Vagina (tissue), 2 donors: Measurements from ENCODE around the gene PWWP2A. TPM values are rescaled to one million over a fixed set of nuclear protein-coding genes. Genes with fewer than 3 reads are reported as not detected.

Experiments
- DNase-seq, 2 donors: peaks; one replicate each; pipeline ENCODE4 v3.0.0-alpha.2; 2017; ENCODE audit errors: extremely low spot score in 2 of 2
- H3K27ac ChIP-seq: fragments of 200-600 bp; sonication (generic); one replicate; pipeline ENCODE4 v1.5.1; 2019
- H3K27me3 ChIP-seq: fragments of 200-600 bp; sonication (generic); one replicate; pipeline ENCODE4 v1.5.1; 2019
- H3K36me3 ChIP-seq, 2 donors: fragments of 200-600 bp; sonication (generic); one replicate each; pipeline ENCODE4 v1.5.1; 2017 to 2019
- H3K4me1 ChIP-seq: fragments of 200-600 bp; sonication (generic); one replicate; pipeline ENCODE4 v1.5.1; 2019
- H3K4me3 ChIP-seq, 2 donors: fragments of 200-600 bp; sonication (generic); 1 replicate in 1 of 2; 2 replicates in 1 of 2; pipeline ENCODE4 v1.5.1; 2016 to 2019
- H3K9me3 ChIP-seq: fragments of 200-600 bp; sonication (generic); one replicate; pipeline ENCODE4 v1.5.1; 2019
- CTCF ChIP-seq, 3 experiments: fragments of 450-650 bp in 2 of 3; fragments of 200-600 bp in 1 of 3; sonication (generic) in 1 of 3; IDR thresholded peaks; one replicate each; pipeline ENCODE4 v1.5.1; 2017 to 2019; ENCODE audit warnings: antibody characterized with exemption in 3 of 3, mild to moderate bottlenecking in 2 of 3, moderate library complexity in 2 of 3
- POLR2A ChIP-seq, 2 donors: fragments of 450-650 bp; IDR thresholded peaks; one replicate each; pipeline ENCODE4 v1.6.1; 2017; ENCODE audit warnings: antibody characterized with exemption in 2 of 2, mild to moderate bottlenecking in 2 of 2, moderate library complexity in 2 of 2
- POLR2AphosphoS5 ChIP-seq, 2 donors: sonication (generic); formaldehyde crosslinking; IDR thresholded peaks; one replicate each; pipeline ENCODE4 v1.9.0; 2017; ENCODE audit warnings: antibody characterized with exemption in 2 of 2, mild to moderate bottlenecking in 2 of 2, low read depth in 1 of 2; ENCODE audit not compliant: insufficient read depth in 1 of 2
- intact Hi-C: fragments of 100-400 bp; cut with DNase I; formaldehyde crosslinking; loops from one replicate; pipeline ENCODE4 v1.15.1; 2023
- total RNA-seq: library from RNA; depleted of rRNA; stranded (reverse); fragments of >200 nt; gene quantifications from one replicate; pipeline ENCODE4 v1.2.3, GENCODE V29; 2016

PWWP2A gene
- total RNA-seq, 1 donor from 2014 or later: 19.9 TPM

DNA sequence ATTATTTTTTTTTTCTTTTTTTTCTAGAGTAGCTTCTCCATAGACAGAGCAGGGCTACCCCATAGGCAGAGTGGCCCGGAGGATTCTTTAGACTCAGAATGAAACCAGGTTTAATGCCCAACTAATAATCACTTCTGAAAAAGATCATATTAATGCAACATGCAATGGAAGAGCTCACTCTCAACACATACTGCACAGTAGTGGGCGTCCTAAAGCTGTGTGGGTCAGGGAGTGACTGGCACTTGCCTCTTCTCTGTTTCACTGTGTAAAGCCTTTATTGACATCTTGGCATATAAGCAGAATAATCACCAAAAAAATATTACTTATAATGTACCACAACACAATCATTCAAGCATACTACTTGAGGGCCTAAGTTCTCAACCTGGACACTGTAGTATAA, 11.1 kb downstream of the PWWP2A start:
- Histone ChIP-seq H3K4me1 (peaks cover 17% of the 10 kb centered on the region), H3K9me3 (no peaks in the 10 kb centered on the region), H3K36me3 (peaks cover 0 to 14% of the 10 kb centered on the region in 2 donors), H3K27ac (no peak overlapping the region), H3K4me3 (no peak overlapping the region), H3K27me3 (no peaks in the 10 kb centered on the region)
- intact Hi-C loops: no loop called here
- no peak for TF ChIP-seq CTCF (IDR thresholded peaks at IDR 0.05)
- TF ChIP-seq POLR2AphosphoS5 (IDR thresholded peaks at IDR 0.05; ENCODE audit: insufficient read depth in 1 of 2, low read depth in 1 of 2): no peak
- TF ChIP-seq POLR2A (IDR thresholded peaks at IDR 0.05): no peak
- no peak for DNase-seq

- Histone ChIP-seq H3K4me1 (peaks cover 19% of the 10 kb centered on the region), H3K27me3 (no peaks in the 10 kb centered on the region), H3K27ac (no peak overlapping the region), H3K9me3 (no peaks in the 10 kb centered on the region), H3K36me3 (no peaks in the 10 kb centered on the region), H3K4me3 (no peak overlapping the region)
- intact Hi-C loops: no loop called here
- TF ChIP-seq POLR2A (IDR thresholded peaks at IDR 0.05): no peak
- no peak for TF ChIP-seq CTCF (IDR thresholded peaks at IDR 0.05)
- TF ChIP-seq POLR2AphosphoS5 (IDR thresholded peaks at IDR 0.05; ENCODE audit: insufficient read depth in 1 of 2, low read depth in 1 of 2): no peak
- DNase-seq: no peak
These were observed 13.4 kb downstream of the PWWP2A start for GRCh38 chr5:160105686-160106360.

GRCh38 chr5:160097991-160098390, 21.3 kb downstream of the PWWP2A start:
- DNase-seq: no peak
- Histone ChIP-seq H3K4me1 (peaks cover 8% of the 10 kb centered on the region), H3K9me3 (no peaks in the 10 kb centered on the region), H3K4me3 (no peak overlapping the region), H3K27me3 (no peaks in the 10 kb centered on the region), H3K27ac (no peak overlapping the region), H3K36me3 (peaks cover 0 to 8% of the 10 kb centered on the region in 2 donors)
- intact Hi-C loops: no loop called here
- no peak for TF ChIP-seq POLR2A (IDR thresholded peaks at IDR 0.05)
- TF ChIP-seq POLR2AphosphoS5 (IDR thresholded peaks at IDR 0.05; ENCODE audit: insufficient read depth in 1 of 2, low read depth in 1 of 2): no peak
- no peak for TF ChIP-seq CTCF (IDR thresholded peaks at IDR 0.05)

- no peak overlapping the region for H3K27ac ChIP-seq
- H3K27me3 ChIP-seq: no peaks in the 10 kb centered on the region
- no peaks in the 10 kb centered on the region for H3K9me3 ChIP-seq
- H3K4me1 ChIP-seq: peaks cover 6% of the 10 kb centered on the region
- DNase-seq: no peak
- TF ChIP-seq CTCF (IDR thresholded peaks at IDR 0.05) (no peak), POLR2AphosphoS5 (IDR thresholded peaks at IDR 0.05; ENCODE audit: insufficient read depth in 1 of 2, low read depth in 1 of 2) (no peak), POLR2A (IDR thresholded peaks at IDR 0.05) (no peak)
- intact Hi-C loops: no loop called here
- H3K4me3 ChIP-seq: no peak overlapping the region
- H3K36me3 ChIP-seq: peaks cover 0 to 19% of the 10 kb centered on the region in 2 donors
These were observed 23.1 kb downstream of the PWWP2A start for GRCh38 chr5:160096178-160096577.

- TF ChIP-seq POLR2AphosphoS5 (IDR thresholded peaks at IDR 0.05; ENCODE audit: insufficient read depth in 1 of 2, low read depth in 1 of 2) (no peak), POLR2A (IDR thresholded peaks at IDR 0.05) (no peak), CTCF (IDR thresholded peaks at IDR 0.05) (no peak)
These were observed 26.1 kb downstream of the PWWP2A start for GRCh38 chr5:160092960-160093707.

More at GRCh38 chr5:160092960-160093707, 26.1 kb downstream of the PWWP2A start:
- Histone ChIP-seq H3K27ac (no peak overlapping the region), H3K36me3 (peaks cover 0 to 19% of the 10 kb centered on the region in 2 donors), H3K4me3 (no peak overlapping the region), H3K27me3 (no peaks in the 10 kb centered on the region), H3K4me1 (peaks cover 5% of the 10 kb centered on the region), H3K9me3 (no peaks in the 10 kb centered on the region)
- intact Hi-C loops: no loop called here
- no peak for DNase-seq
